ENCODE data around the gene SLC35A2.

- TF ChIP-seq, protein P1, sequence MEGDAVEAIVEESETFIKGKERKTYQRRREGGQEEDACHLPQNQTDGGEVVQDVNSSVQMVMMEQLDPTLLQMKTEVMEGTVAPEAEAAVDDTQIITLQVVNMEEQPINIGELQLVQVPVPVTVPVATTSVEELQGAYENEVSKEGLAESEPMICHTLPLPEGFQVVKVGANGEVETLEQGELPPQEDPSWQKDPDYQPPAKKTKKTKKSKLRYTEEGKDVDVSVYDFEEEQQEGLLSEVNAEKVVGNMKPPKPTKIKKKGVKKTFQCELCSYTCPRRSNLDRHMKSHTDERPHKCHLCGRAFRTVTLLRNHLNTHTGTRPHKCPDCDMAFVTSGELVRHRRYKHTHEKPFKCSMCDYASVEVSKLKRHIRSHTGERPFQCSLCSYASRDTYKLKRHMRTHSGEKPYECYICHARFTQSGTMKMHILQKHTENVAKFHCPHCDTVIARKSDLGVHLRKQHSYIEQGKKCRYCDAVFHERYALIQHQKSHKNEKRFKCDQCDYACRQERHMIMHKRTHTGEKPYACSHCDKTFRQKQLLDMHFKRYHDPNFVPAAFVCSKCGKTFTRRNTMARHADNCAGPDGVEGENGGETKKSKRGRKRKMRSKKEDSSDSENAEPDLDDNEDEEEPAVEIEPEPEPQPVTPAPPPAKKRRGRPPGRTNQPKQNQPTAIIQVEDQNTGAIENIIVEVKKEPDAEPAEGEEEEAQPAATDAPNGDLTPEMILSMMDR (IDR thresholded peaks at IDR 0.05; ENCODE audit: poor library complexity): no peak
- no peak for TF ChIP-seq EZH2 (IDR thresholded peaks at IDR 0.05; ENCODE audit: borderline replicate concordance)
Measured at GRCh38 chrX:48919947-48920717, 8.7 kb upstream of the SLC35A2 start.
